HG02884 (cell line): ENCODE data around the gene LRRC49.
"Not testable (repeated sequence)": the region's sequence is repeated elsewhere in the genome, so short reads cannot be mapped to it uniquely, and the experiment has no call there.

Source experiments
- ATAC-seq: cut with Tn5 transposase; IDR thresholded peaks from one replicate; pipeline ENCODE4 v1.9.1; 2021; ENCODE audit warnings: mild to moderate bottlenecking, moderate library complexity; ENCODE audit not compliant: unreplicated experiment

The LRRC49 gene

DNA sequence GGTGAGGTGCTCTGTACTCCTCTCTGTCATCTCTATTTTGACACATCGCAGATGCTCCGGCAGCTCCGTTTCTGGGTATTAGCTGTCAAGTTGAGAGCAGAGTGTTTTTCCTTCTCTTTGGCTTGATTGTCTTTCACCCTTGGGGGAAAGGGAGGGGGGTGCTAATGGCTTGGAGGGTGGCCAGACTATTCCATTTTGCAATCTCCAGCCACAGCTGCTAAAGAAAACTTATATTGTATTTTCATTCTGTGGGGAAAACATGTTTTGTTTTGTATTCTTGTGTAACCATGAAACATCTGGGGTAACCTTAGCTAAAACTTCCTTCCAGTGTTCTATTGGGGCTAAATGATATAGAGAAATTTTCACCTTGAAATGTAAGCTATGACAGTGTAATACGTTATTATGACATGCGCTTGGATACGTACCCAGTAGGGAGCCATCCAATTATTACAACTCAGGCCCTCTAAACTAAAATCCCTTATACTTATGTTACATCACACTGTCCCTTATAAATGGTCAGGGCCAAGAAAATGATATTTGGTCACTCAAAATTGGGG, 24.6 kb upstream of the LRRC49 start:
- ATAC-seq = no peak

DNA sequence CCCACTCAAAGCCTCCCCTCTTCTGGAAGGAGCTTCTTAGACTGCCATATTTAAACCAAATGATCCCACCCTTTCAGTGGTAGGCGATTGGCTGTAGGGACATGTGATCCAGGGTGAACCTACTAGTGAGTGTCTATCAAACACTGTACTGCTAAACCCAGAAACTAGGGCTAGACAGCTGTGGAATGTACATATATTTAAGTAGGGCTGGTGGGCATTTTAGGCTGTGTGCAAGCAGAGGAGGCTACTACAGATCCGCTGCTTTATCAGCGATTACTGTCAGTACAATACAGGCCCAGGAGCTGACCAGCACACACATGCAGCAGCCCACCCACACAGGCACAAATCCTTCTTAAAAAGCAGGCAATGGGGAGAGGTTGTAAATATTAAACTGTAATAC, 23.3 kb upstream of the LRRC49 start:
- no peak for ATAC-seq

DNA sequence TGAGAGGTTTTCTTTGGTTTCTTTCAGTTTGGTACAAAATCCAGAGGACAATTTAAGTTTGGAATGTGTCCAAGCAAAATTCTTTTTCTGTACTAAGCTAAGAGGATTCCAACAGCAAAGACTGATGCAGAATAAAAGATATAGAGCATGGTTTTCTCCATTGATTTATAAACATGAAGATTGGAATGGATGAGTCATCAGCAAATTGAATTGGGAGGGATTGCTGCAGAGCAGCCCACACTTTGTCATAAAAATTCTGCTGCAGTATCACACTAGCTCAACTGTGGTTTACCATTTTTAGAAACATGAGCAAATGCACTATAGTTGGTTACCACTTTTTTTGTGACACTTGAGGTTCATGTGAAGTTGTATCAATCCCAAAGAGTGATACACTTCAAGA, 22.6 kb upstream of the LRRC49 start:
- no peak for ATAC-seq

DNA sequence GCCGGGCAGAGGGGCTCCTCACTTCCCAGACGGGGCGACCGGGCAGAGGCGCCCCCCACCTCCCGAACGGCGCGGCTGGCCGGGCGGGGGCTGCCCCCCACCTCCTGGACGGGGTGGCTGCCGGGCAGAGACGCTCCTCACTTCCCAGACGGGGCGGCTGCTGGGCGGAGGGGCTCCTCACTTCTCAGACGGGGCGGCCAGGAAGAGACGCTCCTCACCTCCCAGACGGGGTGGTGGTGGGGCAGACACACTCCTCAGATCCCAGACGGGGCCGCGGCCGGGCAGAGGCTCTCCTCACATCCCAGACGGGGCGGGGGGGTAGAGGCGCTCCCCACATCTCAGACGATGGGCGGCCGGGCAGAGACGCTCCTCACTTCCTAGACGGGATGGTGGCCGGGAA, 21.1 kb upstream of the LRRC49 start:
- ATAC-seq = not testable (repeated sequence)

DNA sequence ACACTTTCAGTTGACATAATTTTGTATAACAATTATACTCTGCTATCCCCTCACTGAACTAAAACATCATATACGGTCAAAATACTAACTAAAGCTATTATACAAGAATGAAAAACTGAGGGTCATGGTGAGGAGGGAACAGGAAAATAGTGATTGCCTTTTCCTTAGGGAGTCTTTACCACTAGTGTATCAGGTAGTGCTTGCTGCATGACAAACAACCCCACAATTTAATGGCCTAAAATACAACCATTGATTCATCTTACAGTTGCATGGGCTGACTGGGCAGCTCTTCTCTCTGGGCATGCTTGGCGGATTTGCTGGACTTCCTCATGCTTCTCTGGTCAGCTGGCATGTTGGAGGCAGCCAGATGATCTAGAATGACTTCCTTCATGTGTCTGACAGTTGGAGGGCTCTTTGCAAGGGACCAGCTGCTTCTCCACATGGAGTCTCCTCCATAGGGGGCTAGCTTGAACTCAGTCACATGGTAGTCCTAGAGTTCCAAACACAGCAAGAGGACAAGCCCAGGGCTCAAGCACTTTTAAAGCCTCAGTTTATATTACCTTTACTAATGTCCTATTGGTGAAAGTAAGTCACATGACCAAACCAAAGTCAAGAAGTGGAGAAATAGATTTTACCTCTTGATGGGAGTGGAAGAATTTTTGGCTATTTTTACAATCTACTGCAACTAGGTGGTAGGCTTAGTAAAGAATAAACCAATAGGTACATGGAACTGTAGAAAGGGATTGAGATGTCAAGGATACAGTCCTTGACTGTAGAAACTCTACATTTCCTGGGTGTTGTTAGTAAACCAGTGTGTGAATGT, 19.2 kb upstream of the LRRC49 start:
- ATAC-seq = no peak

DNA sequence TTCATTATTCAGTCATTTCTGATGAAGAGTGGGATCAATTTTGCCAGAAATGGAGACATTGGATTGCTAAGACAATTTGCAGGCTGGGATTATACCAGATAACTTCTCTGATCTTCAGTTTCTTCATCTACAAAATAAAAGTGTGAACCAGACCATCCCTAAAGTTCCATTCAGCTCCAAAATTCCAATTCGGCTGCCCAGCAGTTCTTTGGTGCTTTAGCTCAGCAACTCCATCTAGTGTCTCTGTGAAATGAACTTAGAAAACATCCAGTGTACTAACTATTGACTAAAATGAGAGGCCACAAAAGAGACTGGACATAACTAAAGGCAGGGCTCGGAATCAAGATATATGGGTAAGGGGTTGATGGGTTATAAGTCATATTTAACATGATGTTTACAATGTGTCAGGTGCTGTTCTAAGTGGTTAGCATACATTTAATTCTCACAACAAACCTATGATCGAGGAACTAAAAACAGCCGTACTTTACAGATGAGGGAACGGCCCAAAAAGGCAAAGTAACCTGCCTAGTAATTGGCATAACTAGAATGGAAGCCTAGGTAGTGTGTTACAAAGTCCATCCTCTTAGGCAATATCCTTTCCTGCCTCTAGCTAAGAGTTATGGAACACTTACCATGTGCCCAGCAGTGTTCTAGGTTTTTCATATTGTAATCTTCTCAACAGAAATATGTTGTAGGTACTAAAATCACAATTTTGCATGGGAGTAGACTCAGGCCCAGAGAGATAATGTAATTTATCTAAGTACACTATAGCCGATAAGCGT, 17.4 kb upstream of the LRRC49 start:
- ATAC-seq = no peak

DNA sequence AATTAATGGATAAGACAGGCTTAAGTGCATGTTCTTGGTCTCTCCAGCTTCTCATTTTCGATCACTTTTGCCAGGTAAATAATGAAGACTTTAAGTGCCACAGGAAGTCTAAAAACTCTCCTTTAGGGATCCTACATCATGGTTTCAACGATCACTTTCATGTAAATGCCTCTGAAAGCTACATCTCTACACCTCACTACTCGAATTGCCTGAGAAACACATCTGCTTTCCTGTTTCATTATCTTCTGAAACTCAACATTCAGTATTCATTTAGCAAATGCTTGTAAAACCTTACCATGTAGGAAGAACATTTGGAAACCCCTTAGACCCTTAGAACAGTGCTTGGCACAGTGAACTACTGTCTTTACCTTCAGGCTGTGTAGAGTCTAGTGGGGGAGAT, 16.6 kb upstream of the LRRC49 start:
- ATAC-seq = no peak

DNA sequence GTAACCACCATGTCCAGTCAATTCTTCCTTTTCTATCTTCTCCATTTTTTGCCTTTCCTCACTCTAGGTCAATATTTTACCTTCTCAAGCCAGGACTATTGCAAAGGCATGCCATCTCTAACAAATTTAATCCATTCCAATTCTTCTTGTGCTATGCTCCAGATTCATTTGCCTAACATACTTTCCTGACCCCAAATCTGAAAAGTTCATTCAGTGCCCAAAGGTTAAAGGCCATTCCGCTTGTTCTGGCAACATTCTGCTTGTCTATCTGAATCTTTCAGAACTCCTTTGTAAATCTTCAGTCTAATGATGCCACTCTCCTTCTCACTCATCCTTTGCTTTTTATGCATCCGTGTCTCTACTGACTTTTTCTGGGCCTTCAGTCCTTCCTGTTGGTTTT, 15.9 kb upstream of the LRRC49 start:
- no peak for ATAC-seq

DNA sequence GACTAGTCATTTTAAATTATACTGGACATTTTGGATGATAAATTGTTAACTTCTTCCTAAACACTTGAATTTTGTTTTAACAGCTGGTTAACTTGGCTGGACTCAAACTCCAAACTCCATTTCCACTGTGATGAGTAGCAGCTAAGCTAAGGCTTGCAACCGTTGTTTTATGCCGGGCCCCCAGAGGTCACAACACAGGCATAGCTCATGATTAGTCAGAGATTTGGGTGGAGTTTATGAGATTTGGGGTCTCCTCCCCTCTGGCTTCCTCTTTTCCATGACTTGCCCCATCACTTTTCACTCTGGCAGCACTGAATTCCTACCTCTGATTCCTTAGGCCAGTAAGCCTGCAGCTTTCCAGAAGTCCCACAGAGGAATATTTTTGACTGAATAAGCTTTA, 13.2 kb upstream of the LRRC49 start:
- no peak for ATAC-seq

DNA sequence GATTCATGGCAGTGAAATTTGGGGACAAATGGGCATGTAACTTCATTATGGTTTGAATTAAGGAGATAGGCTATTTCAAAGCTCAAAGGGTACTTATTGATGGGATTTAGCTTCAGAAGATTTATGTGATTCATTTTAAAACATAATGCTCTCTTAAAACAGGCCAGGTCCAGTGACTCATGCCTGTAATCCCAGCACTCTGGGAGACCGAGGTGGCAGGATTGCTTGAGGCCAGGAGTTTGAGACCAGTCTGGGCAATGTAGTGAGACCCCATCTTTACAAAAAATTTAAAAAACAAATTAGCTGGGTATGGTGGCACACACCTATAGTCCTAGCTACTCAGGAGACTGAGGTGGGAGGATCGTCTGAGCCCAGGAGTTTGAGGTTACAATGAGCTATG, 11.8 kb upstream of the LRRC49 start:
- ATAC-seq = no peak

DNA sequence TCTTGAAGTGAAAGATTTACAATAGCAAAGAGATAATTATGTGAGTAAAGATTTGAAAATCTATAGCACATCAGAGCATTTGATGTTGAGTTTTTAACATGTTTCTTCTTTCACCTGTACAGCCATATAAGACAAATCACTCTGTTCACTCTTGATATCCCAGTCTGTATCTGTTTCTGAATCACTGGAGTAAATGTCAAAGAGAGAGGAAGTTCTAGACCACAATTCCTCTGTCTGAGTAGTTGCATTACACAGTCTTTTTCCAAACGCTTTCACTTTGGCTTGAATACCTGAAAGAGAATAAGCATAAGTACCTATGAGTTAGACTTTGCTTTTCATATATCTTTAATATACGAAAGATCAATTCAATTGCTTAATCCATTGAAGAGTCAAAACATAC, 10.3 kb upstream of the LRRC49 start:
- ATAC-seq = no peak

DNA sequence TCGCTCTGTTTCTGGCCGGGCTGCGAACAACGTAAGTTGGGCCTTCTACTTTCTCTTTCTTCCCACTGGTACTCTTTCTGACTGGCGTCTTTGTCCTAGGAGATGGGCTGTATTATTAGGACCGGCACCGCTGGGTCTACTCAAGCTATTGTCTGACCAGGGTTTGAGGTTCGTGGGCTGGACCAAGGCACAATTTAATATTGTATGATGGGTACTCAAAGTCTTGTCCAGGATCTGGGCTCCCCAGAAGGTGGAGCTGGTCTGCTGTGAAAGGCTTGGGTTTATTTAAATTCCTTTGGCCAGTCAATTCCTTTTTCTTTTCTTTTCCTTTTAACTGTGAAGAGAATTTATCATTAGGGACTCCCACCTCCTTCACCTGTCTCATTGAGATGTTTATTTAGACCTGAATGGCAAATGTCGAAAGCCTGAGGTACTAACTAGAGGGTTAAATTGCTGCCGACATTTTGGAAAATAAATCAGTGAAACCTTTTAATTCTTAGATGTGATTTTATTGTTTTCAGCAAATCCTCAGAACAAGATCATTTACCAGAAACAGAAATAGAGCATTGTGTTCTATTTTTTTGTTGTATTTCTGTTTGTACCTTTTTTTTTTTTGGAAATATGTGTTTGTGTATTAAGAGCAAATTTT, 410 bp downstream of the LRRC49 start:
- ATAC-seq = no peak

DNA sequence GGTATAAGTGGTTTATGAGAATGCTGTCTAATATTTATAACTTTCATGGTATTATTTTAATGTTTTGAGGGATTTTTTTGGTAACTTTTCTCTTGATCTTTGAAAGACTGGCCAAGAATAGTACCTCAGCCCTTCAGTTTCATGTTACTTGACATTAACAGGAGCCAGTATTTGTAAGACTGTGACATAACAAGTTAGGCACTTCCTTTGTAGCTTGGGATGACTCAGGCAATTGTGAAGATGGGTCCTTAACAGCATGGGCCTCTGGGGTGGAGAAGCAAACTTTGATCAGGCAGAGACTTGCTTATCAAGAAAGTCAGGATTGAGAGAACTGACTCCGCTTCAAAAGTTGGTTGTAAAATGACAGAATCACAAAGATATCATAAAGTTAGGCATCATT, 9.5 kb downstream of the LRRC49 start:
- no peak for ATAC-seq

DNA sequence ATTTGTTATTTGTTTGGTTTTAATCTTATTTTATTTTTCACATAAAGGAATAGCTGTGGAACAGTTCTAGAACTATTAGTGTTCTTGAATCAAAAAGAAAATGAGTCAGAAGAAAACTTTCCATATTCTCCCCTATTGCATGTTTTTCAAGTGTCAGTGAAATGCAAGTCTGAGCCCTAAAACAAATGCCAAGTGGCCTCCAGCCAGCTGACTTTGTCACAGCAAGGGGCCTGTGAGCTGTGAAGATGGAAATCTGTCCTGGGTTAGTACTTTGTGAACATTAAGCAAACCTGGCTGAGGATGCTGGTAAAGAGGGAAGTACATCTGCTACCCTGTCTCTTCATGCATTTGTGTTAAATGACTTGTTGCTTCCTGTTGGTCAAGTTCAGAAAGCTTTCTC, 14.2 kb downstream of the LRRC49 start:
- ATAC-seq = no peak

DNA sequence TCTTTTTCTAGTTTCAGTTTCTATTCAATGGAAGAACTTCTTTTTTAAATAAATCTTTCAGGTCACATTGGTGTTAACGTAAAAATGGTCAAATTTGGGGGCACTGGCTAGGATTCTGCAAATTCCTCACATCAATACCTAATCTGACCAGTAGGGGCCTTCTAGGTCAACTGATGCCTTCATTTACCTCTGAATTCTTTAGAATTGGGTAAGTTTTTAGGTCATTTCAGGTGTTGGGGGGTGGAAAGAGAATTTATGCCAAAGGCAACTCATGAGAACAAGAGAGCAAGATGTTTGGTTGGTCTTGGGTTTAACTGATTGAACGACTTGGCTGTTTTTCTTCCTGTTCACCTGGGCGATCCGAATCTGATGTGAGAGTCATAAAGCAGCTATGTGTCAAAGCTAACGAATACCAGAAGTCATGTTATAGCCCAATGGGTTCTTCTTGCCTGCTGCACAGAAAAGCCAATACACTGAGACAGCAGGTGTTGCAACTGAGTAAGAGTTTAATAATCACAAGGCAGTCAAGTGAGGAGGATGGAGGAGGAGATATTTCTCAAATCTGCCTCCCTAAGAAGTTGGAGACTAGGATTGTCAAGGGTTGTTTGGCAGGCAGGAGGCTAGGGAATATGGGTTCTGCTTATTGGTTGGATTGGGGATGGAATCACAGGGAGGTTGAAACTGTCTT, 15.3 kb downstream of the LRRC49 start:
- no peak for ATAC-seq

DNA sequence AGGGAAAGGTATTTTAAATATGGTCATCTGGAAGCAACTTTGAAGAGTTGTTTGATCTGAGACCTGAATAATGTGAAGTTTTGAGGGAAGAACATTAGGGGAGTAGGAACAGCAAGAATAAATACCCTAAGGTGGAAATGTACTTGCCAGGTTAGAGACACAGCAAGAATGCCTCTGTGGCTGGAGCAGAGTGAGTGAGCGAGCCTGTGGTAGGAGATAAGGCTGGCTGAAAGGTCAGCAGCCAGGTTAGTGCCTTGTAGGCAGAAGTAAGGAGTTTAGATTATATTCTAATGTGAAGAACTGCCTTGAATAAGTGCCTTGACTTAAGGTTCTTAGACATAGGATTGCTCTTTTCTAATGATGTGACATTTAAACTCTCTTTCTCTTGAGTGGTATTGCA, 18.3 kb downstream of the LRRC49 start:
- no peak for ATAC-seq

DNA sequence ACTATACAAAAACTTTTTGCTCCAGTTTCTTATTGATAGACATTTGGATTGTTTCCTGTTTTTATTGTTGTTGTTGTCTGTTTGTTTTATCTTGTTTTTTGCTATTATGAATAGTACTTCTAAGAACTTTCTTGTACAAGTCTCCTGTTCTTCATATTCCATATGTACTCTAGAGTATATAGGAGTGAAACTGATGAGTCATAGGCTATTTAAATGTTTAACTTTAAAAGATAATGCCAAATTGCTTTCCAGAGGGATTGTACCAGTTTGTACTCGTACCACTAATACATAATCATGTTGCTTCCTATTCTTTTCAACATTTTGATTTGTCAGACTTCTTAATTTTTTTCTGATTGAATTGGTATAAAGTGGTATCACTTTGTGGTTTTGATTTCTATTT, 19.6 kb downstream of the LRRC49 start:
- no peak for ATAC-seq

DNA sequence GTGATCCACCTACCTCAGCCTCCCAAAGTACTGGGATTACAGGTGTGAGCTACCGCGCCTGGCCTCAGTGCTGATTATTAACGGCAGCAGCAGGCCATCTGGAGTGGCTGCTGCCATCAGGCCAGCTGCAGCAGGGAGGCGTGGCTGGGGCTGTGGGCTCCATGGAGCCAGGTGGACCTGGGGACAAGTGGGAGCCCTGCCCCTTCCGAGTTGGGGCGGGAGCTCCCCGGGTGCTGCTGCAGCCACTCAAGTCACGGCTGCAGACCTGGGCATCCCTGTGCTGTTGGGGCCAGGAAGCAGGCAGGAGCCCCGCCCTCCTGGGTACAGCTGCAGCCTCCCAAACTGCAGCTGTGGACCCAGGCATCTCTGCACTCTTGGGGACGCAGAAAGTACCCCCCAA, 23.9 kb downstream of the LRRC49 start:
- ATAC-seq = no peak

DNA sequence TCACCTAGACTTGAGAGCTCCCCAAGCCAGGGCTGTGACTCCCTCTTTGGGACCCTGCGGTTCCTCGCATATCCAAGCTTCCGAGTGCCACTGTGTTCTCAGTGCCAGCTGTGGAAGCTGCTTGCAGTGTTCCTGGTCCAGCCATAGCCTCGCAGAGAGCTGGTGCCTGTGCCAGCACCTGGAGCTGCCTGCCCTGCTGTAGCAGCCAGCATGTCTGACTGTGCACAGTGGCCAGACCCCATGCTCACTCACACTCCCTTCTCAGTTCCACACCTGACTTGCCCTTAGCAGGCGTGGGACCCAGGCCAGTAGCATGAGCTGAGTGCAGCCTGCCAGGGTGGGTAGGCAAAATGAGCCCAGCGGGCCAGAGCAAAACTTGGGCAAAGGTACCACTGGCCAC, 25.3 kb downstream of the LRRC49 start:
- ATAC-seq = no peak

DNA sequence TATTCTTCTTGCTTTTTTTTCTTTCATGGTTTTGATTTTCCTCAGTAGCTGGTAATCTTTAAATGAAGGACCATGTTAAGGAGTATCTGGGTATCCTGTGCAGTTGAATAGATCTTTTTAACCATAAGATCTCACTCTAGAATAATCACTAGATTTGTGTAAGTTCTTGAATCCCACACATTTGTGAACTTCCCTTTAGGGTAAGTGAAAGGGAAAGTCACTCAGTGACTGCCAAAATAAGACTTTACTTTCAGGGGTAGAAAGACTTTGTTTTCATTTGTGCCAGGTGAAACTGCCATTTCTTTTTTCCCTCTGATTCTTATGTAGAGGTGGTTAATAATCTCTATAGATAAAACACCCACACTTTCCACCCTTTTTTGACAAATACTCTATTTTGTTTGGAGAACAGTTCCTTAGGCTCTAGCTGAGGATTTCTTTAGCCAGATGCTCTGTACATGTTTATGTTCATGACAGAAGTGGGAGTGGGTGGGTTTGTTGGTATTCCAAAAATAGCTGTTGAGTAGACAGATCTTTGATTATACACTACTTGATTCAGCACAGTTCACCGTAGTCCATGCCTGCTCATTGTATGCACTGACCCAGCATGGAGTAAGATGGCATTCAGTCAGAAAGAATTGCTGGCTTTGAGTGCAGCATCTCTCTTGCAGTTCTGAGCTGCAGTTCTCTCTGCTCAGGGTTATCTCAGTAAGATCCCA, 28.5 kb downstream of the LRRC49 start:
- no peak for ATAC-seq
